A549 (cell line): ENCODE results near the gene THAP7. TPM values are rescaled to one million over a fixed set of nuclear protein-coding genes. Genes with fewer than 3 reads are reported as not detected.

ENCODE experiments used
- ATAC-seq, 2 experiments: fragments of 200-7000 bp in 1 of 2; fragments of >200 bp in 1 of 2; cut with Nextera tagmentation in 1 of 2; cut with Tn5 transposase in 1 of 2; 3 replicates each; pipeline versions ENCODE4 v1.8.0 to v1.9.1; 2018 to 2020; ENCODE audit warnings: mild to moderate bottlenecking in 1 of 2, moderate library complexity in 1 of 2
- CTCF ChIA-PET: fragments of 300-600 bp; sonication (Branson Sonifier 250); formaldehyde crosslinking; extraction: SDS; loops from one replicate; lab custom pipeline; 2021; ENCODE audit warnings: antibody characterized with exemption, inconsistent platforms; lab: Yijun Ruan, JAX
- POLR2A ChIA-PET: fragments of 350-600 bp; formaldehyde crosslinking; extraction: SDS; loops from one replicate; lab custom pipeline; 2021; ENCODE audit warnings: antibody characterized with exemption, inconsistent platforms; lab: Yijun Ruan, JAX
- DNase-seq, 2 experiments: peaks; one replicate each; pipeline versions ENCODE4 v3.0.0 to v3.0.0-alpha.2; 2011 to 2016; ENCODE audit warnings: low read depth in 1 of 2, low spot score in 1 of 2
- FAIRE-seq: peaks from 2 replicates; lab custom pipeline; 2011; peaks lifted over from hg19 to GRCh38; lab: Jason Lieb, UNC
- H3K27ac ChIP-seq, 2 experiments: fragments of >200 bp; sonication (Bioruptor Twin); formaldehyde crosslinking; 3 replicates each; pipeline ENCODE4 v1.5.1; 2016 to 2017
- H3K4me1 ChIP-seq: fragments of >200 bp; sonication (Bioruptor Twin); formaldehyde crosslinking; 3 replicates; pipeline ENCODE4 v1.6.1; 2016
- H3K4me2 ChIP-seq: fragments of >200 bp; sonication (Bioruptor Twin); formaldehyde crosslinking; 3 replicates; pipeline ENCODE4 v1.6.1; 2016
- H3K4me3 ChIP-seq: fragments of >200 bp; sonication (Bioruptor Twin); formaldehyde crosslinking; 3 replicates; pipeline ENCODE4 v1.5.1; 2016
- H3K9me3 ChIP-seq: fragments of >200 bp; sonication (Bioruptor Twin); formaldehyde crosslinking; 3 replicates; pipeline ENCODE4 v1.6.1; 2016
- BHLHE40 ChIP-seq: IDR thresholded peaks from 2 replicates; pipeline ENCODE4 v1.6.1; 2012; ENCODE audit warnings: low read depth, low read length, inconsistent platforms
- CEBPB ChIP-seq, 2 experiments: fragments of >200 bp in 1 of 2; sonication (Bioruptor Twin) in 1 of 2; formaldehyde crosslinking in 1 of 2; IDR thresholded peaks; 2 replicates each; pipeline ENCODE4 v1.6.1; 2012 to 2016
- CHD2 ChIP-seq: fragments of 150-350 bp; IDR thresholded peaks from 2 replicates; pipeline ENCODE4 v1.6.1; 2014; ENCODE audit warnings: low read length; ENCODE audit not compliant: partially characterized antibody
- EHMT2 ChIP-seq: fragments of 200-600 bp; sonication (generic); IDR thresholded peaks from 2 replicates; pipeline ENCODE4 v1.6.1; 2016; ENCODE audit warnings: antibody characterized with exemption, low read depth, mild to moderate bottlenecking, moderate library complexity
- FOSB ChIP-seq: fragments of 250-450 bp; sonication (Bioruptor Pico); IDR thresholded peaks from 2 replicates; pipeline ENCODE4 v1.5.0; 2020; ENCODE audit warnings: mild to moderate bottlenecking, moderate library complexity
- HOXA7 ChIP-seq: fragments of 250-450 bp; sonication (Bioruptor Pico); IDR thresholded peaks from 2 replicates; pipeline ENCODE4 v1.5.0; 2020; ENCODE audit warnings: mild to moderate bottlenecking, moderate library complexity
- JUNB ChIP-seq: fragments of >200 bp; sonication (Bioruptor Twin); formaldehyde crosslinking; IDR thresholded peaks from 2 replicates; pipeline ENCODE4 v1.6.1; 2016
- KDM5A ChIP-seq: fragments of 200-600 bp; sonication (generic); IDR thresholded peaks from 2 replicates; pipeline ENCODE4 v1.6.1; 2016; ENCODE audit warnings: antibody characterized with exemption, mild to moderate bottlenecking
- NFE2L2 ChIP-seq: fragments of 150-350 bp; conservative IDR thresholded peaks from 2 replicates; pipeline ENCODE4 v1.6.1; 2014; ENCODE audit warnings: low read length
- NPAS2 ChIP-seq: fragments of 250-450 bp; sonication (Bioruptor Pico); IDR thresholded peaks from 2 replicates; pipeline ENCODE4 v1.8.0; 2022; ENCODE audit warnings: mild to moderate bottlenecking, moderate library complexity, borderline replicate concordance
- NR3C1 ChIP-seq: fragments of >200 bp; sonication (Bioruptor Twin); formaldehyde crosslinking; IDR thresholded peaks from 3 replicates; pipeline ENCODE4 v1.6.1; 2017
- POLR2A ChIP-seq: IDR thresholded peaks from 2 replicates; pipeline ENCODE4 v1.6.1; 2012; ENCODE audit warnings: mild to moderate bottlenecking, low read length
- RARB ChIP-seq: fragments of 250-450 bp; sonication (Bioruptor Pico); IDR thresholded peaks from 2 replicates; pipeline ENCODE4 v1.8.0; 2021; ENCODE audit warnings: mild to moderate bottlenecking, moderate library complexity
- REST ChIP-seq: fragments of 200-600 bp; sonication (generic); IDR thresholded peaks from 2 replicates; pipeline ENCODE4 v1.6.1; 2016; ENCODE audit warnings: antibody characterized with exemption, mild to moderate bottlenecking, moderate library complexity
- TP53 ChIP-seq: fragments of 250-450 bp; sonication (Bioruptor Pico); IDR thresholded peaks from 2 replicates; pipeline ENCODE4 v1.5.0; 2021; ENCODE audit warnings: mild to moderate bottlenecking, moderate library complexity
- ZC3H11A ChIP-seq: fragments of 450-650 bp; IDR thresholded peaks from 2 replicates; pipeline ENCODE4 v1.6.1; 2014; ENCODE audit warnings: antibody characterized with exemption, mild to moderate bottlenecking
- WGBS: methylation state at CpG from one replicate; pipeline ENCODE4 v1.1.6; 2017; ENCODE audit errors: missing lambda C conversion rate; 5-methylcytosine and 5-hydroxymethylcytosine counted together
- polyA plus RNA-seq, 4 experiments: library from polyadenylated mRNA; depleted of rRNA in 3 of 4; stranded (reverse); fragments of >200 nt; fragmentation: RNase III in 1 of 4; extraction: RNeasy Plus Mini Kit Qiagen cat#74134 plus additional on column Dnase treatment in 1 of 4; gene quantifications; 2 replicates in 3 of 4; 3 replicates in 1 of 4; pipeline ENCODE4 v1.2.3, GENCODE V29; 2011 to 2017
- TF ChIP-seq, protein P1 (sequence below): fragments of 250-450 bp; sonication (Bioruptor Pico); IDR thresholded peaks from 2 replicates; pipeline ENCODE4 v1.5.0; 2021; ENCODE audit warnings: mild to moderate bottlenecking, moderate library complexity, borderline replicate concordance
- TF ChIP-seq, protein P2 (sequence below): IDR thresholded peaks from 2 replicates; pipeline ENCODE4 v1.6.1; 2012; ENCODE audit warnings: low read depth, borderline replicate concordance

THAP7 gene
- polyA plus RNA-seq, 2 of the 4 experiments (the other 2 are of a cell fraction): 15.9 to 22.7 TPM

GRCh38 chr22:21003782-21004181 is 1.9 kb upstream of the THAP7 start (continued):
- TF ChIP-seq, protein P1, sequence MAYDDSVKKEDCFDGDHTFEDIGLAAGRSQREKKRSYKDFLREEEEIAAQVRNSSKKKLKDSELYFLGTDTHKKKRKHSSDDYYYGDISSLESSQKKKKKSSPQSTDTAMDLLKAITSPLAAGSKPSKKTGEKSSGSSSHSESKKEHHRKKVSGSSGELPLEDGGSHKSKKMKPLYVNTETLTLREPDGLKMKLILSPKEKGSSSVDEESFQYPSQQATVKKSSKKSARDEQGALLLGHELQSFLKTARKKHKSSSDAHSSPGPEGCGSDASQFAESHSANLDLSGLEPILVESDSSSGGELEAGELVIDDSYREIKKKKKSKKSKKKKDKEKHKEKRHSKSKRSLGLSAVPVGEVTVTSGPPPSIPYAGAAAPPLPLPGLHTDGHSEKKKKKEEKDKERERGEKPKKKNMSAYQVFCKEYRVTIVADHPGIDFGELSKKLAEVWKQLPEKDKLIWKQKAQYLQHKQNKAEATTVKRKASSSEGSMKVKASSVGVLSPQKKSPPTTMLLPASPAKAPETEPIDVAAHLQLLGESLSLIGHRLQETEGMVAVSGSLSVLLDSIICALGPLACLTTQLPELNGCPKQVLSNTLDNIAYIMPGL (CRISPR knock-in tag): no peak
- TF ChIP-seq, all 56 proteins: peak for 0

DNA sequence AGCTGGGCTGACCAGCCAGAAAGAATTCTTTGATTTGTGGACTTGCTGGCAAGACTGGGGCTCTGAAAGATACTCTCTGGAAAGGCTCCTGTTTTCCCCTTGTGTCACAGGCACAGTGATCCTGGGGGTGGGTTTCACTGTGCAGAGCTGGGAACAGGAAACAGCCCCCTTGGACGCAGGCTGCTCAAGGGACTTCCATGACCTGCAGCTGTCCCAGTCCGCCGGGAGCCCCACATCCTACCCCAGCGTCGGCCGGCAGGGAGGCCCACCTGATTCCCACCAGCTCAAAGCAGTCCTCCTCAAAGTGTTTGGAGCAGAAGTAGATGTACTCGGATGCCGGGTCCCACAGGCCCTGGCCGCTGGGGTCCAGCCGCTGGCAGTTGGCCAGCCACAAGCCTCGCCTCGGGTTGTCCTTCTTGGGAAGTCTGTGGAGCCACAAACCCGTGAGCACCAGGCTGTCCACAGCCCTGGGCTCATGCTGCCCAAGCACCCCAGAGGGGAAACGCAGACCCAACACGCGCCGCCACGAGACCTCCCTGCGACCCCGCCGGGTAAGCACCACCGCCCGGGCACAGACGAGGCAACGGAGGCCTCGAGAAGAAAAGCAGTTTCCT is 824 bp downstream of the THAP7 start:
- Histone ChIP-seq H3K4me2 (peak overlapping the region; percentile 75), H3K4me3 (peak overlapping the region; percentile 90), H3K9me3 (no peaks in the 10 kb centered on the region)
- FAIRE-seq: no peak
- POLR2A ChIA-PET: interaction anchor here (0.7 to 2.5 kb wide), 2 partner anchors 19 to 36 kb away, joined by 3 to 22 read pairs; partner anchors contain the start of gene LZTR1
- TF ChIP-seq ZC3H11A: no peak
- TF ChIP-seq EHMT2: no peak
- no peak for TF ChIP-seq RARB (CRISPR knock-in tag)
- TF ChIP-seq JUNB: no peak
- TF ChIP-seq TP53 (CRISPR knock-in tag): no peak
- TF ChIP-seq FOSB (CRISPR knock-in tag): no peak
- TF ChIP-seq, protein P2, sequence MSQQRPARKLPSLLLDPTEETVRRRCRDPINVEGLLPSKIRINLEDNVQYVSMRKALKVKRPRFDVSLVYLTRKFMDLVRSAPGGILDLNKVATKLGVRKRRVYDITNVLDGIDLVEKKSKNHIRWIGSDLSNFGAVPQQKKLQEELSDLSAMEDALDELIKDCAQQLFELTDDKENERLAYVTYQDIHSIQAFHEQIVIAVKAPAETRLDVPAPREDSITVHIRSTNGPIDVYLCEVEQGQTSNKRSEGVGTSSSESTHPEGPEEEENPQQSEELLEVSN: no peak
- TF ChIP-seq NPAS2 (CRISPR knock-in tag): no peak
- no peak for TF ChIP-seq NFE2L2
- TF ChIP-seq BHLHE40: no peak
- TF ChIP-seq, protein P1 (CRISPR knock-in tag): no peak
- no peak for TF ChIP-seq CEBPB (IDR thresholded peaks at IDR 0.05)
- TF ChIP-seq HOXA7: no peak
- no peak for TF ChIP-seq CHD2
- TF ChIP-seq NR3C1: no peak
- no peak for TF ChIP-seq POLR2A
- no peak for TF ChIP-seq KDM5A
- TF ChIP-seq, all 56 proteins: peak for 0
- 20% methylated on average over 3 of the region's 26 CpGs for WGBS
- ATAC-seq (no peak; a peak in 3 of 6 replicates), DNase-seq (no peak)
- CTCF ChIA-PET: interaction anchor here (1.1 kb wide), 1 partner anchor 40 kb away, joined by 3 read pairs; no protein-coding TSS in a partner anchor
- Histone ChIP-seq H3K27ac (peak overlapping the region; percentile 99), H3K4me1 (peaks cover 16% of the 10 kb centered on the region; the same call in 2 of the 3 replicates)

DNA sequence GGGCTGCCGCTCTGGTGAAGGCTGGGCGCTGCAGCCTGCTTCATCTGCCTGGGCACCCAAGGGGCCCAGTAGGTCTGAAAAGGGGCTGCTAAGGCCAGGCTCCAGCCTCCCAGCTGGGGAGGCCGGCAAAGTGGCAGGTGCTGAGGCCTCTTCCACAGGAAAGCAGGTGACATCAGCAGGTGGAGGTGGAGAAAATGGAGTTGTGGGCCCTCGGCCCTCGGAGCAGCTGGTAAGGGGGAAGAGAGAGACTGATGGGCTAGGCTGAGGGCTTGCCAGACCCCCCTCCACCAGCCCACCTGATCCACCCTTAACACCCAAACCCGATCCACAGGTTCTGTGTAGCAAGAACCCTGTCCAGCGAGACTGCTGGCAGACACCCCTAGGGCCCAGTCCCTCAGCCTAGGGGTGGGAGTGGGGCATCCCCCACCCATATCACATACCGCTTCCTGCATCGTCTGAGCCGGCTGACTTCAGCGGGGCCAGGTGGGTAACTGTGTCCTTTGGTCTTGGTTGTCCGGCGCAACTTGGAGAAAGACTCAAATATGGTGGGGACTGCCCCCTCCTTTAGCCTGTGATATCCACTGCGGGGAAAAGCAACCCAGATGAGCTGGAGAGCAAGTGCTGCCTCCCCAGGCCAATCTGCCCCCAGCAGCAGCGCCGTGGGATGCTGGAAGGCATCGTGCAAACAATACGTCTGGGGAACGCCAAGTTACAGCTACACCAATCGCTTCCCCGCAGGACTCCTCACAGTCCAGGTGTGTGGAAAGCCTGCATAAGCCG is 1.5 kb downstream of the THAP7 start:
- POLR2A ChIA-PET: interaction anchor here (0.7 to 2.5 kb wide), 3 partner anchors 18 to 37 kb away, joined by 3 to 22 read pairs (median 12); partner anchors contain the start of gene LZTR1
- ATAC-seq (no peak), DNase-seq (no peak), FAIRE-seq (no peak)
- Histone ChIP-seq H3K4me2 (peak overlapping the region; percentile 75), H3K27ac (peak overlapping the region; percentile 99; a peak in 5 of 6 replicates), H3K4me3 (peak overlapping the region; percentile 90), H3K9me3 (no peaks in the 10 kb centered on the region), H3K4me1 (peaks cover 16% of the 10 kb centered on the region; the same call in 2 of the 3 replicates)
- no peak for TF ChIP-seq REST
- 80% methylated on average over 15 of the region's 22 CpGs for WGBS
- CTCF ChIA-PET: interaction anchor here (1.1 to 1.8 kb wide), 3 partner anchors 19 to 115 kb away, joined by 3 to 8 read pairs (median 7); partner anchors contain the start of gene LZTR1
